Measurements from ENCODE around the gene DCAF5. TPM values are rescaled to one million over a fixed set of nuclear protein-coding genes. Genes with fewer than 3 reads are reported as not detected.
"Not testable (repeated sequence)": the region's sequence is repeated elsewhere in the genome, so short reads cannot be mapped to it uniquely, and the experiment has no call there.

The DCAF5 gene
- total and polyA plus RNA-seq, 2 donors (not counting 1 experiment from before 2014, with no cell fraction given), result 62.2 to 65.5 TPM

GRCh38 chr14:69027242-69027913 is 125.5 kb downstream of the DCAF5 start:
- ATAC-seq (ENCODE audit: low read depth) (no peak), DNase-seq (no peak)
- Mint-ChIP-seq H3K27me3 (peaks cover 26% of the 10 kb centered on the region), H3K4me3 (no peak overlapping the region), H3K27ac (no peak overlapping the region), H3K9me3 (ENCODE audit: insufficient read depth) (no peaks in the 10 kb centered on the region), H3K4me1 (no peaks in the 10 kb centered on the region)
- POLR2A ChIA-PET, result no interaction called here
- H3K4me2 ChIP-seq (replicated peaks; ENCODE audit: low read depth, low read length, poor library complexity, severe bottlenecking), result no peak overlapping the region
- H3K9ac ChIP-seq (ENCODE audit: low read length), result no peak overlapping the region
- H2AFZ ChIP-seq (ENCODE audit: insufficient read depth, low read depth, low read length, poor library complexity, severe bottlenecking), result no peak overlapping the region
- CTCF ChIA-PET, result no interaction called here
- H3K4me3 ChIP-seq (ENCODE audit: control extremely low read depth in 1 of 5, extremely low read depth in 1 of 5, insufficient read depth in 1 of 5, low read depth in 2 of 5, low read length in 4 of 5), result no peak overlapping the region
- no peak overlapping the region for H3K27ac ChIP-seq (ENCODE audit: low read length in 2 of 2)
- no peaks in the 10 kb centered on the region for H3K36me3 ChIP-seq (replicated peaks in 1 of 2; ENCODE audit: control extremely low read depth in 1 of 2, control insufficient read depth in 1 of 2, extremely low read depth in 1 of 2, insufficient read depth in 2 of 2, low read length in 1 of 2)
- no CpG with 5 or more reads among the region's 1 CpG for WGBS (ENCODE audit: insufficient coverage)
- no peaks in the 10 kb centered on the region for H3K4me1 ChIP-seq (ENCODE audit: control insufficient read depth in 2 of 2, insufficient read depth in 2 of 2, low read length in 2 of 2)
- H4K20me1 ChIP-seq (ENCODE audit: control insufficient read depth, insufficient read depth, low read length, poor library complexity, severe bottlenecking), result no peaks in the 10 kb centered on the region
- H3K9me3 ChIP-seq (ENCODE audit: control extremely low read depth in 1 of 3, control insufficient read depth in 2 of 3, insufficient read depth in 1 of 3, low read length in 2 of 3), result no peaks in the 10 kb centered on the region
- intact Hi-C loops (cut with micrococcal nuclease), result no loop called here
- no peak for TF ChIP-seq EZH2 (IDR thresholded peaks at IDR 0.05; ENCODE audit: borderline replicate concordance, insufficient read depth, low read depth, low read length, poor library complexity, severe bottlenecking)
- TF ChIP-seq CTCF (IDR thresholded peaks at IDR 0.05), result no peak
- H3K79me2 ChIP-seq (ENCODE audit: control insufficient read depth, insufficient read depth, low read length), result no peaks in the 10 kb centered on the region
- no peaks in the 10 kb centered on the region for H3K27me3 ChIP-seq (replicated peaks in 1 of 4; ENCODE audit: control extremely low read depth in 1 of 4, control insufficient read depth in 3 of 4, insufficient read depth in 4 of 4, low read length in 3 of 4)

- H3K27me3 ChIP-seq (replicated peaks in 1 of 4; ENCODE audit: control extremely low read depth in 1 of 4, control insufficient read depth in 3 of 4, insufficient read depth in 4 of 4, low read length in 3 of 4), result no peaks in the 10 kb centered on the region
- ChIA-PET POLR2A (no interaction called here), CTCF (no interaction called here)
- no peak overlapping the region for H3K27ac Mint-ChIP-seq
- WGBS (ENCODE audit: insufficient coverage), result 86% methylated on average over 3 of the region's 4 CpGs
- H3K79me2 ChIP-seq (ENCODE audit: control insufficient read depth, insufficient read depth, low read length), result no peaks in the 10 kb centered on the region
- H3K4me2 ChIP-seq (replicated peaks; ENCODE audit: low read depth, low read length, poor library complexity, severe bottlenecking), result no peak overlapping the region
- H2AFZ ChIP-seq (ENCODE audit: insufficient read depth, low read depth, low read length, poor library complexity, severe bottlenecking), result no peak overlapping the region
- DNase-seq (no peak), ATAC-seq (ENCODE audit: low read depth) (no peak)
- H3K4me1 Mint-ChIP-seq, result no peaks in the 10 kb centered on the region
- no peaks in the 10 kb centered on the region for H3K9me3 ChIP-seq (ENCODE audit: control extremely low read depth in 1 of 3, control insufficient read depth in 2 of 3, insufficient read depth in 1 of 3, low read length in 2 of 3)
- no peaks in the 10 kb centered on the region for H3K4me1 ChIP-seq (ENCODE audit: control insufficient read depth in 2 of 2, insufficient read depth in 2 of 2, low read length in 2 of 2)
- intact Hi-C loops (cut with micrococcal nuclease), result no loop called here
- no peak overlapping the region for H3K4me3 Mint-ChIP-seq
- H3K27ac ChIP-seq (ENCODE audit: low read length in 2 of 2), result no peak overlapping the region
- H3K27me3 Mint-ChIP-seq, result peaks cover 24% of the 10 kb centered on the region
- no peak overlapping the region for H3K9ac ChIP-seq (ENCODE audit: low read length)
- no peak for TF ChIP-seq EZH2 (IDR thresholded peaks at IDR 0.05; ENCODE audit: borderline replicate concordance, insufficient read depth, low read depth, low read length, poor library complexity, severe bottlenecking)
- TF ChIP-seq CTCF (IDR thresholded peaks at IDR 0.05), result no peak
- H3K9me3 Mint-ChIP-seq (ENCODE audit: insufficient read depth), result no peaks in the 10 kb centered on the region
- no peak overlapping the region for H3K4me3 ChIP-seq (ENCODE audit: control extremely low read depth in 1 of 5, extremely low read depth in 1 of 5, insufficient read depth in 1 of 5, low read depth in 2 of 5, low read length in 4 of 5)
- no peaks in the 10 kb centered on the region for H4K20me1 ChIP-seq (ENCODE audit: control insufficient read depth, insufficient read depth, low read length, poor library complexity, severe bottlenecking)
- H3K36me3 ChIP-seq (replicated peaks in 1 of 2; ENCODE audit: control extremely low read depth in 1 of 2, control insufficient read depth in 1 of 2, extremely low read depth in 1 of 2, insufficient read depth in 2 of 2, low read length in 1 of 2), result no peaks in the 10 kb centered on the region
These were observed 129.9 kb downstream of the DCAF5 start for GRCh38 chr14:69023035-69023434.

- CTCF ChIA-PET; H3K27ac ChIP-seq (ENCODE audit: low read length in 2 of 2); H3K36me3 ChIP-seq (replicated peaks in 1 of 2; ENCODE audit: control extremely low read depth in 1 of 2, control insufficient read depth in 1 of 2, extremely low read depth in 1 of 2, insufficient read depth in 2 of 2, low read length in 1 of 2); H3K79me2 ChIP-seq (ENCODE audit: control insufficient read depth, insufficient read depth, low read length); POLR2A ChIA-PET; H3K4me3 Mint-ChIP-seq; H3K9me3 ChIP-seq (ENCODE audit: control extremely low read depth in 1 of 3, control insufficient read depth in 2 of 3, insufficient read depth in 1 of 3, low read length in 2 of 3); H3K9me3 Mint-ChIP-seq (ENCODE audit: insufficient read depth); H3K27me3 ChIP-seq (replicated peaks in 1 of 4; ENCODE audit: control extremely low read depth in 1 of 4, control insufficient read depth in 3 of 4, insufficient read depth in 4 of 4, low read length in 3 of 4); H2AFZ ChIP-seq (ENCODE audit: insufficient read depth, low read depth, low read length, poor library complexity, severe bottlenecking); H3K4me1 Mint-ChIP-seq; H3K27ac Mint-ChIP-seq; H3K4me1 ChIP-seq (ENCODE audit: control insufficient read depth in 2 of 2, insufficient read depth in 2 of 2, low read length in 2 of 2); H4K20me1 ChIP-seq (ENCODE audit: control insufficient read depth, insufficient read depth, low read length, poor library complexity, severe bottlenecking); H3K9ac ChIP-seq (ENCODE audit: low read length); intact Hi-C loops (cut with micrococcal nuclease); H3K4me2 ChIP-seq (replicated peaks; ENCODE audit: low read depth, low read length, poor library complexity, severe bottlenecking); DNase-seq; H3K4me3 ChIP-seq (ENCODE audit: control extremely low read depth in 1 of 5, extremely low read depth in 1 of 5, insufficient read depth in 1 of 5, low read depth in 2 of 5, low read length in 4 of 5); ATAC-seq (ENCODE audit: low read depth): not testable (repeated sequence)
- H3K27me3 Mint-ChIP-seq, result peaks cover 19% of the 10 kb centered on the region
- WGBS (ENCODE audit: insufficient coverage), result 86% methylated on average over 6 of the region's 8 CpGs
These were observed 130.8 kb downstream of the DCAF5 start for GRCh38 chr14:69022093-69022492.

All from B cell (primary cell).